HG02678 (cell line): ENCODE results near the gene COL4A2.
A peak's percentile ranks its signal among the peaks of the same experiment; 100 is the strongest.

Experiments
- ATAC-seq: cut with Tn5 transposase; IDR thresholded peaks from one replicate; pipeline ENCODE4 v1.9.1; 2021; ENCODE audit warnings: mild to moderate bottlenecking, moderate library complexity; ENCODE audit not compliant: unreplicated experiment

Gene COL4A2

DNA sequence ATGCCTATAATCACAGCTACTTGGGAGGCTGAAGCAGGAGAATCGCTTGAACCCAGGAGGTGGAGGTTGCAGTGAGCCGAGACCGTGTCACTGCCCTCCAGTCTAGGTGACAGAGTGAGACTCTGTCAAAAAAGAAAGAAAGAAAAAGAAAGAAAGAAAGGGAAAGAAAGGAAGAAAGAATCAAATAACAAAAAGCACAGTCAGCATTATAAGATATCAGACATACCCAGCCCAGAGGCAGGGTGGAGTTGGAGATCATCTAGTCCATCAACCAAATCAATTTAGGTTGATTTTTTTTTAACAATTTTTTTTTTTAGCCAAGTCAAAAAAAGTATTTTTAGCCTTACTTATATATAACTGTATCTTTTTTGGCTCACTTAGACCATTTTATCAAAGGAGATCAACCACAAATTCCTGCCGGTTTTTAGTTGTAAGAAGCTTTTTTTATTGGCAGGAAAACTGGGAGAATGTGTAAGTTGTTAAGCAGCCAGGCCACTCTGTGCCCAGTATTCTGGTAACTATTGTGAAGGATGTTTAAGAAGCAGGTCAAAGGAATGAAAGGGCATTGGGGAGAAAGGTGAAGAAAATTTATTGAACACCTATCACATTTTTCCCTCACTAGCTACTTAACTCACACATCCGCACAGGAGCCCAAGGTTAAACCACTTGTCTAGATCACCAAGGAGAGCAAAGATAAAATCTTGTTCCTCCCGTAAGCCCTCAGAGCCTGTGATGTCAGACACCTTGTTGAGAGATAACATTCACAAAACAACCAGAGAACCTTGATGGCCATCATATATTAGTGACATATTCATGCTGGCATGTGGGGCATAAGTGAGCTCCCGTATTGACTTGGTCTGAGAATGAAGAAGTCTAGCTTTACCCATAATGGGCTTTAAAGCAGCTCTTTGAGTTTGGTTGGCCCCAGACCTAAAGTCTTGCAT, 91.8 kb downstream of the COL4A2 start:
- no peak for ATAC-seq

DNA sequence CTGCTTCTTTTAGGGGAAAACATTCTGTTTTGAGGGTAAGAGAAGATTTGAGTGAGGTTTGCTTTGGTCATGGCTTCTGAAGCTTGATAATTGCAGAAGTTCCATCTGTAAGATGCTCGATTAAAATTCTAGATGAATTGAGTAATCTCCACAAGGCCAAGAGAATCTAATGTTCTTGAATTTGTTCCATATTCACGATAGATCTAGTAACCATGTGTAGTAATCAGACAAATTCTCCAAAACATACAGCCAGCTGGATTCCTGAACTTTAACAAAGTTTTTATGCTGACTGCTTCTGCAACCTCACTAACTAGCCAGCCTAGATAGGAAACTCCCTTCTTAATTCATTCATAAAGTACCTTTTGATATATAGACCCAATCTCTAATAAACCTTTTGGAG, 92.7 kb downstream of the COL4A2 start:
- no peak for ATAC-seq

DNA sequence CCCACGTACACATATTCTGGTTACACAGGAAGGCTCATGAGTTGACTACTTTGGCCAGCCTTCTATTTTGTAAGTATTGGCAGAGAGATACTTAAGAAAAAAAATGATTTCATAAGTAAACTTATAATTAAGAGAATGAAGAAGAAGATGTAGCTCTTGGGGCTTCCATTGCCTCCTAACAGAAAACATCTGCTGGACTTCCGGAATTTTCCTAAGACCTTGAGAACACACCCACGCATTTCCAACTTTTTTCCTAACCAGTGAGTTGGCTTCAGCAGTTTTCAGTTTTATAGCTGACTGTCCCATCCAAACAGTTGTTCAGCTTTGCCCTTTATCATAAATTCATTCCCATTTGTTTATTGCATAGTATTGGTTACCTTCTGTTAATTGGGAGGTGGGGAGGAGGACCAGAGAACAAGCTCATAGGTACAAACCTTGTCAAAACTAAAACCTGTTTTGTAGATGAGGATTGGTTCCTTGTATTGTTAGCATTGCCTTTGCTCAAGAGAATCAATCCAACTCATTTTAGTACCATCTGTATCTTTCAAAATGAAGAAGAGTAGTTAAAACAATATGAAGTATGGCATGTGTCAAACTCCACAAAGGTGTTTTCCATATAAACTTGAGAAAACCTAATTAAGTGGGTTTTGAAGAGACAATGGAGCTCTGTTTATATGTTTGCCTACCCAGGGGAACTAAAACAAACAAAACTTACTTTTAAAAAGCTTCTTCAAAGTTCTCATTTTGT, 93.9 kb downstream of the COL4A2 start:
- ATAC-seq: no peak

DNA sequence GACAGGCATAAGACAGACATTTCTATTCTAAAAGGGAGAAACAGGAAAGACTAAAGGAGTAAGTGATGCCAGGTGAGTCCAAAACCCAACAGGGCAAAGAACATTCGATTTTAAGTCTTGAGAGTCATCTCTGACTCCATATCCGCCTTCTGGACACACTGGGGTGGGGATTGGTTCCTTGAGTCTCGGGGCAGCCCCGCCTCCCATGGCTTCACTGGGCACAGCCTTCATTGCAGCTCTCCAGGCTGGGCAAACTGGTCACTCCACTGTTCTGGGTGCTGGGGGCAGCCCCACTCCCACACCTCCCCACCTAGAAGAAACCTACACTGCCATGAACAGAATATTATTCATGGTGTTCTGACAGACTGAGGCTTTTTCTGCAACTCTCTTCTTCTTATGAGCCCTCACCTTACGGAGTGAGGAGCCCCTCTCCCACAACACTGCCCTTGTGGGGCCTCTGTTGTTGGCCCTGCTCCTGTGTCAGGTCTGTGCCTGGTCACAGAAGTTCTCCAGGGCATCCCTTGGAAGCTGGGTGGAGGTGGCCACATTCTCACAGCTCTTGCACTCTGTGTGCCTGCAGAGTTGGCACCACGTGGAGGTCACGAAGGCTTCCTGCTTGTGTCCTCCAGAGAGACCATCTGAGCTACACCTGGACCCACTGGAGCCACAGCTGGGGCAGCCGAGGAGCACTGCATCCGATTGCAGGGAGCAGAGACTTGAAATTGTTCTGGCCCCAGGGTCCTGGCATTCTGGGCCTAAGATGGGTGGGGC, 95.4 kb downstream of the COL4A2 start:
- no peak for ATAC-seq

DNA sequence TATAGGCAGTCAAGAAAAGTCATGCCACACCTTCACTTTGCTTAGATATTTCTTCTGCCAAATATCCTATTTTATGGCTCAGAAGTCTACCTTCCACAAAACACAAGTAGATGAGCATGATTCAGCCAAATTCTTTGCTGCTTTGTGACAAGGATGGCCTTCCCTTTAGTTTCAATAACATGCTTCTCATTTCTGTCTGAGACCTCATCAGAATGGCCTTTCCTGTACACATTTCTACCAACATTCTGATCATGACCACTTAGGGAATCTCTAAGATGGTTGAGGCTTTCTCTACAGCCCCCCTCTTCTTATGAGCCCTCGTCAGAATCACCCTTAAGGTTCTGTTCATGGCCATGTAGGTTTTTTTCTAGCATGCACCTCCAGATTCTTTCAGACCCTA, 96.2 kb downstream of the COL4A2 start:
- no peak for ATAC-seq

DNA sequence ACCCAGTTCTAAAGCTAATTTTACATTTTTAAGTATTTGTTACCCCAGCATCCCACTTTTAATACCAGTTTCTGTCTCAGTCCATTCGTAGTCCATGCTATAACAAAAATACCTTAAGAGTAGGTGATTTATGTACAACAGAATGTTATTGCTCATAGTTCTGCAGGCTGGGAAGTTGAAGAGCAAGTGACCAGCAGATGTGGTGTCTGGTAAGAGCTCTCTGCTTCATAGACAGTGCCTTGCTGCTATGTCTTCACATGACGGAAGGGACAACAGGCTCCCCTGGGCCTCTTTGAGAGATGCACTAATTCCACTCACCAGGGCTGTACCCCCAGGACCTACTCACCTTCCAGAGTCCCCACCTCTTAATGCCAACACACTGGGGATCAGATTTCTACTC, 96.6 kb downstream of the COL4A2 start:
- ATAC-seq: no peak

DNA sequence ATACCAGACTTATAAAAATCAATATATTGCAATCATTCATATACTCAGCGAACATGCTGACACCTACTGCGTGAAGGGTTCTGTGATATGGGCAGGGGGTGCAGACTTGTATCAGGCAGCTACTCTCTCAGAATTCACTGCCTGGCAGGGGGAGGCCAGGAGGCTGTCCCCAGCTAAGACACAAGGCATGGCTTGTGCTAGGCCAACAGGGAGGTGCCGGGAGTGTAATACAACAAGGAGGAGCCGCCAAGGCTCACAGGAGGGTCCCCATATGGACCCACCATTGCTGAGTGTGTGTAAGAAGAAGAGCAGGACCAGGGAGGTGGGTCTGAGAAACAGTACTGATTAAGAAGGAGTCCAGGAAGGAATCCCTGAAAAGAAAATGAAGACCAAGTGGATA, 97.2 kb downstream of the COL4A2 start:
- no peak for ATAC-seq

DNA sequence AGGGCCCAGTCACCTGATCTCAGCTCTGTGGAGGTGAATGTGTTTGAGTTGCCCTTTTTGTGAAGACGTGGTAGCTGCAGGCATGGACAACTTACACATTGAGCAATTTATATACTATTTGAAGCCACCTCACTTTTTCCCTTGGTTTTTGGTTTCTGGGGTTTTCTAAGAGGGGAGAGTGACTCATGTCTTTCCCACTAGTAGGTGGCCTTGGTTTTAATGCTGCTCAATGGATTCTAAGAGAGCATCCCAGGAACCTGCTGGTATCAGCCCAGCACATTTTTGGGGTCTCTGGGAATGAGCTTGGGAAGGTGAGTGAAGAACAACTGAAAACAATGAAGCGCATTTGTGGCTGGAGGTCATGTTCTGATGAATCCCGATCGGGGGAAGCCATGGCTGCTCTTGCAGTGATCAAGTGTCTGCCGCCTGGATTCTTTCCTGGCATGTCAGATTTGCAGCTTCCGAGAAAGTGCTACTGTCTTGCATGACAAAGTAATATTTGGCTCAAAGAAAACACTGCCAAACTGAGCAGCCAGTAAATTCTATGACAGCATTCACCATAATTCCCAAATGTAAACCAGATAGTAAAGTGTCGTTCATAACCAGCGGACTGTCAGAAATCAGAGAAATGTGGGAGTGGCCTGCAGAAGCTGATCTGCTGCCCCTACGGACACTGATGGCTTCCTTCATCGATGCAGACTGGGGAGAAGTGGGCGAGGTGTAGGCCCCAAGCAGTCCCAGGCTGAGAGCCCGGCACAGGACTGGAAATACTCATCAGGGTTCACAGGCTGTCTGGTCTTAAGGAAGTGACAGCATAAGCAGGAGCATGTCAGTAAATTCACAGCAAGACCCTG, 98.7 kb downstream of the COL4A2 start:
- ATAC-seq: no peak

DNA sequence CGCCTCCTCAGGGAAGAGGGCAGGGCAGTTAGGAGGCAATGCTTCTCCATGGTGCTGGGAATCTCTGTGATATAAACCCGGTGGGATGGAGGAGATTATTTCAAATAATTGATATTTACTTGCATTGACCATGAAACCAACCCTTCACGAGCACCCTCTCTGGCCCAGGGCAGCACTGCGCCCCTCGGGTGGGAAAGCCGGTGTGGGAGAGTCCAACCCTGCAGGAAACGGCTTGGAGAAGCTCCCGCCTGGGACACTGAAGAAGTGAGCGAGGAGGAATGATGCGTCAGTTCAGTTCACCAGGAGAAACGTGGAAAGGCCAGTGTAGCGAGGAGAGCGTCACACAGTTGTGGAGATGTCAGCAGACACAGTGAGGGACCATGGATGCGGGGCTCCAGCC, 99.9 kb downstream of the COL4A2 start:
- ATAC-seq: no peak

DNA sequence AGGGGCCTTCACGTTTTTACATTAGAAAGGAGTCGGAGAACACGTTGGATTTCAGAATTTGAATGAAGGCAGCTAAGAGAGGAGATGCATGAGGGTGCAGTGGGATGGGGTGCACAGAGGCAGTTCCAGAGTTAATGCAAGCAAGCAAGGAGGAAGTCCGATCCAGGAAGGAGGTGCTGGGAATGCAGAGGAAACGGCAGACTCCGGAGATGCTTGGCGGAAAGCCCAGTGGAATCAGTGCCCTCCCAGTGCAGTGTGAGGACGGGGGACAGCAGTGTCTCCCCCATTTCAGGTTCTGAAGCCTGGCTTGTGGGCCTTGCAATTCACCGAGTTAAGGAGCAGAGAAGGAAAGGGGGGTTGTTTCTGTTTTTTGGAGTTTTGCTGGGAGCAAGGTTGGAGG, 100.4 kb downstream of the COL4A2 start:
- ATAC-seq: no peak

- ATAC-seq: no peak
These were observed 101.2 kb downstream of the COL4A2 start for GRCh38 chr13:110408286-110408685.

DNA sequence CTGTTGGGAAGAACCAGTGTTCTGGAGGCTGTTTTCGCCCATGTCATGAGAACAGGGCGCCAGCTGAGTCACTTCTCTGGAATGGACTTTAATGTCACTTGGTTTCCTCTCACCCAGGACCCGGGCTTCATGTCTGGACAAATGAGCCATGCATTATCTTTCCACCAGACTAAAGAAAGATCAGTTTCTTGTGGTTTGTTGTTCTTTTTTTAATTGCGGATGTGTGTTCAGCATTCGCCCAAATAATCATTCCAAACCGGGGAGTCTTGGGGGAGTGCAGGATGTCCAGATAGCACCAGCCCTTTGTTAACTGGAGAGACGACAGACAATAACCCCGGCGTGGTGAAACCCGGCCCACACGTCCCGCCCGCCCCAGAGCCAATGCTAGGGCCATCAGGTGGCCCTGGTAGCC, 102.5 kb downstream of the COL4A2 start:
- no peak for ATAC-seq

- no peak for ATAC-seq
These were observed 102.9 kb downstream of the COL4A2 start for GRCh38 chr13:110410000-110410399.

GRCh38 chr13:110410936-110411687, 104.0 kb downstream of the COL4A2 start:
- ATAC-seq: no peak

- peak; percentile 15 for ATAC-seq
These were observed 104.6 kb downstream of the COL4A2 start for GRCh38 chr13:110411688-110412059.

DNA sequence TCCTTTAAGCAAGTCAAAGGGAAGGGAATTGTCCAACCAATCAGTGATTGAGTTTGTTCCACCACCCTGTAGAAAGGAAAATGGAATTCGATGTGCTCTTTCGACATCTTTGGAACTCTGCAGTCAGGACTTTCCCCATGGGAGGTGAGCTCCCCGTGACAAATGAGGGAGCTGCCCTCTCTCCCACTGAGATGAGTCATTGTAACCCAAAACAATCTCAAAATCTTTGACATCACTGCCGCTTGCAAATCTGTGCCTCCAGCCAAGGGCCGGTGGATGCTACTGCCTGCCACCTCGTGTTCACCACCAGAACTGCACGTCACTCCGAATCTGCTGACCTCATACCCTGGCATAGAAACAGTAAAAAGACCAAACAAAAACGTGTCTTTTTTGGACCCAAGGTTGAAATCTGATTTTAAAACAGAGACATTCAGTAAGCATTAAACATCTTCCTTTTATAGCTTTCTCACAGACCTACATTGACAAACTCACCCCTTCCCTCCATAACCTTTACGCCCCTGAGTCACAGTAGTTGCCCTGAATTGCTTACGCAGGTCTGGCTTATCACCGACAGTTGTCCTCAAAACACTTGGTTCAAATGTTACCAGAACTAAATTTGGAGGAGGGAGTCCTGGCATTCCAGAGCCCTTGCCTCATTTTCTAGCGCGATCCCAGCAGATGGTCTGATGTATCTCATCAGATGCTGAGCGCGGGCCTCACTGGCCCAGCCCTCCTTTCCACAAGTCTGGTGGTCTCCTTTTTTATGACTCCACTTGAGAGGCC, 105.2 kb downstream of the COL4A2 start:
- ATAC-seq: peak; percentile 89

DNA sequence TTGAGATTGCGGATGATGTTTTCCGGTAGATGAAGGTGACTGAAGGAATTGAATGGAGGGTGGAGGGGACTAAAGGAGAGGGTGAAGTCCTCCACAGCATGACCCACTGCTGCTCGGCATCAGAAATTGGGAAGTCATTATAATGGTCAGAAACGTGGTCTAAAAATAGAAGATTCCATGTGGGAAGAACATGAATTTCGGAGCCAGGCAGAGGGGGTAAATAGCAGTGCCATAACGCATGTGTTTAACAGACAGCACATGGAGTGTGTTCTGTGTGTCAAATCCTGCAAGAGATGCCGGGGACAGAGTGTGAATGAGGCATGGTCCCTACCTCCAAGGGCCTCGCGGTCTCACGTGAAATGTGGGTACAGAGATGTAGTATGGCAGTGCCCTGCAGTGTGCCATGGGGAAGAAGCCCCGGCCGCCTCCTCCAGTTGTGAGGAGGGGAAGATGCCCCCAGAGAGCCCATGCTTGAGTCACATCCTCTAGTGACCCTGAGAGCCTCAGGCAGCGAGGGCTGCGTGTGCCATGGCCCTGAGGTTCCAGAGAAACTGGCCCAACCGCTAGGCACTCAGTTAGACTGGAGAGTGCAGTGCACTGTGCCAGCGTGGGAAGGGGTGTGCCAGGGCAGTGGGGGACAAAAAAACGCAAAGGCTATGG, 106.1 kb downstream of the COL4A2 start:
- no peak for ATAC-seq

DNA sequence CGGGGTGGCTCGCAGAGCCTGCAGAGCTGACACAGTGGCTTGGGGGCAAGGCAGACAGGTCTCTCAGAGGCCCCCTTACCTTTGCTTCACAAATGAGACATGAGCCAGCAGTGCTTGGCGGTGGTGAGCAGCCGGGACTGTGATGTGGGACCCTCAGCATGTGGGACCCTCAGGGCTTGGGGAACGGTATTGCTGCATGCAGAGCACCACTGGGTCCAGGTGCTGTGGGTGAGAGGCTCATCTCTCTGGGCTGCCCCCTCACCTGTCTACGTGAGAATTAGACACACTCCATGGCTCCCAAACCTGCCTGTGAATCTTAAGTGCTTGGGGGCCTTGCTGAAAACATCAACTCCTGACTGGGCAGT, 106.6 kb downstream of the COL4A2 start:
- ATAC-seq: no peak

- no peak for ATAC-seq
These were observed 107.2 kb downstream of the COL4A2 start for GRCh38 chr13:110414283-110414682.
